ENCODE results near the gene ARHGEF4.

DNA sequence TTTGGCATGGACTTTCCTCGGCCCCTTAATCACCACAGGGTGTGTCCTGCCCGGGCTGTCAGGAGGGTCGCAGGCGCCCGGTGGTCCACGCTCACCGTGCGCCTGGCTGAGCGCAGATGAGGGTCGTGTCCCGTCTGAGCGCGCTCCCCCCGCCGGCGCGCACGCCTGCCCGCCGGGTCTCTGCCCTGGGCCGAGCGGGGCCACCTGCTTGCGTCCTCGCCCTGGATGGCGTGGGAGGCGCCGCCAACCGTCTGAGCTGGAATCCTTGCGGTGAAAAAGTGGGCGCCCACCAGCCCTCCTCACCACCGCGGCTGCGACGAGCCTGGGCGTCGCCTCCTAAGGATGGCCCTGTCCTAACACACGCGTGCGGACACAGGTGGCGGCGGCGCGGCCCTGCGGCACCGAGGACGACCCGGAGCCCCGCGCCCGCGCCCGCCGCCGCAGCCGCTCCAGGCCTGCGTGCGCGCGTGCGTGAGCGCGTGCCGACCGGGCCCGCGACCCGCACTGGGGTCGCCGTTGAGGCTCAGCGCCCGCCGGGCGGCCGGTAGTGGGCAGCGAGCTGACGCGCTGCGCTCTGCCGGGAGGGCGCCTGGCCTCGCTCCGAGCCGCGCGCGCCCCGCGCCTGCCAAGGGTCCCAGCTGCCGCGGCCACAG lies 126.6 kb downstream of the ARHGEF4 start:
- TF ChIP-seq POLR2A (IDR thresholded peaks at IDR 0.05): no peak
- TF ChIP-seq, protein P1, sequence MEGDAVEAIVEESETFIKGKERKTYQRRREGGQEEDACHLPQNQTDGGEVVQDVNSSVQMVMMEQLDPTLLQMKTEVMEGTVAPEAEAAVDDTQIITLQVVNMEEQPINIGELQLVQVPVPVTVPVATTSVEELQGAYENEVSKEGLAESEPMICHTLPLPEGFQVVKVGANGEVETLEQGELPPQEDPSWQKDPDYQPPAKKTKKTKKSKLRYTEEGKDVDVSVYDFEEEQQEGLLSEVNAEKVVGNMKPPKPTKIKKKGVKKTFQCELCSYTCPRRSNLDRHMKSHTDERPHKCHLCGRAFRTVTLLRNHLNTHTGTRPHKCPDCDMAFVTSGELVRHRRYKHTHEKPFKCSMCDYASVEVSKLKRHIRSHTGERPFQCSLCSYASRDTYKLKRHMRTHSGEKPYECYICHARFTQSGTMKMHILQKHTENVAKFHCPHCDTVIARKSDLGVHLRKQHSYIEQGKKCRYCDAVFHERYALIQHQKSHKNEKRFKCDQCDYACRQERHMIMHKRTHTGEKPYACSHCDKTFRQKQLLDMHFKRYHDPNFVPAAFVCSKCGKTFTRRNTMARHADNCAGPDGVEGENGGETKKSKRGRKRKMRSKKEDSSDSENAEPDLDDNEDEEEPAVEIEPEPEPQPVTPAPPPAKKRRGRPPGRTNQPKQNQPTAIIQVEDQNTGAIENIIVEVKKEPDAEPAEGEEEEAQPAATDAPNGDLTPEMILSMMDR (IDR thresholded peaks at IDR 0.05): no peak
